GM21423 (cell line): ENCODE measurements around the gene PEAK3.

ENCODE experiments used
- ATAC-seq: cut with Tn5 transposase; IDR thresholded peaks from one replicate; pipeline ENCODE4 v1.9.1; 2021; ENCODE audit warnings: mild to moderate bottlenecking, moderate library complexity; ENCODE audit not compliant: unreplicated experiment

The PEAK3 gene

DNA sequence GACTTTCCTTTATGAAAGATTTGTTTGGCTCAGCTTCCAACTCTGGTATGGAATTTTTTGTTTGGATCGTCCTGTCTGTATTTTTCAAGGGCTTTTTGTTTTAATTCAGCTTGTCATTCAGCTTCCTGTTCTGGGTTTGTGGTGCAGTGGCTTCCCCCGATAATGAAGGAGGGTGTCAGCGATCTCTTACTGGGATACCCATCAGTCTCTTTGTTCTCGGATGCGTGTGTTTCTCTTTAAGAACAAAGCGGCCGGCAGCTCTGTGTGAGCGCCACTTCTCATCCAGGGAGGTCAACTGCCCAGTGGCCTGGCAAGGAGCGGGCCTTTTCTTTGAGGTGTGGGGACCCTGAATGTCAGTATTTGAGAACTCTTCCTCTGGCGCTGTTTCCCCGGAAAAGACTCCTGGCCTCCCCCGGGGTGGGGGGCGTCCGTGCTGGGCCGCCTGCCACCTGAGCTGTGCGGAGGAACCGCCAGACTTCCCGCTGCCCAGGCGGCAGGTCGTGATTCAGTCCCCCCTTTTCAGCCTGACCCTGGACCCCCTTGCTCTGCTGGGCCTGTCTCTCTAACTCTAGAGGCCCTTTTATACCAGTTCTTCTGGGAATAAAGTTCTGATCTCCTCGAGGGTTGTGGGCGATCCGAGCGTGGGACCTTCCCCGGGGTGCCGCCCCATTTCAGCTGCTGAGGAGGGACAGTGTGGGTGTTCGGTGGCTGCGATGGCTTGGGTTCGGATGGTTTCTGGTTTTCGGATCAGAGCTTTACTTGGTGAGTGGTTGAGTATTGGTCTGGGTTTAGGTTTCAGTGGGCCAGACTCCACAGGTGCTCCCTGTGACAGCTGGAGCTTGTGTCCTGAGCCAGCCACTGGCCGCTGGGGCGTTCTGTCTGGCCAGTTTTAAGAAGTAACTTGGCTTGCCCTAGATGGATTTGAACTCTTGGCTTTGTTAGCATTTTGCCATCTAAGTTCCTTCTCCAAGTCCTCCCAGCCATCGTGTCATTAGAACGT is 41.9 kb downstream of the PEAK3 start:
- no peak for ATAC-seq

DNA sequence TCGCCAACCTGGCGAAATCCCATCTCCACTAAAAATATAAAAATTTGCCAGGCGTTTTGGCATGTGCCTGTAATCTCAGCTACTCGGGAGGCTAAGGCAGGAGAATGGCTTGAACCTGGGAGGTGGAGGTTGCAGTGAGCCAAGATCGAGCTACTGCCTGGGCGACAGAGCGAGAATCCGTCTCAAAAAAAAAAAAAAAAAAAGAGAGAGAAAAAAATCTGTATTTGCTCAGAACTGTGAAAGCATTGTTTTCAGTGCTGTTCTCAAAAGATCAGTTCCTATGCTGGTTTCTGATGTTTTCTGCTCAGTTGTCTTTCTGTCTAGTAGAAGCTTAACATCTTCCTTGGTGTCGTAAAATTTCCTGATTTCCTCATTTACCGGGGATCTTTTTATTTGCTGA is 42.8 kb downstream of the PEAK3 start:
- no peak for ATAC-seq

DNA sequence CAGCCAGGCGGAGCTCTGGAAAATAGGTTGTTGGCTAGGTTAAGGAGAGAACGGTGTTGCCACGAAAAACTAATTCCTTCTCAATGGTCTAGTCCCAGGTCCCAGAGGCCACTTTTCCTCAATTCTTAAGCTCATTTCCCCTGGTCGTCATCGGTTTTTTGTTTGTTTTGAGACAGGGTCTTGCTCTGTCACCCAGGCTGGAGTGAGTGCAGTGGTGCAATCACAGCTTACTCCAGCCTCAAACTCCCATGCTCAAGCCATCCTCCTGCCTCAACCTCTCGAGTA is 44.2 kb downstream of the PEAK3 start:
- no peak for ATAC-seq

DNA sequence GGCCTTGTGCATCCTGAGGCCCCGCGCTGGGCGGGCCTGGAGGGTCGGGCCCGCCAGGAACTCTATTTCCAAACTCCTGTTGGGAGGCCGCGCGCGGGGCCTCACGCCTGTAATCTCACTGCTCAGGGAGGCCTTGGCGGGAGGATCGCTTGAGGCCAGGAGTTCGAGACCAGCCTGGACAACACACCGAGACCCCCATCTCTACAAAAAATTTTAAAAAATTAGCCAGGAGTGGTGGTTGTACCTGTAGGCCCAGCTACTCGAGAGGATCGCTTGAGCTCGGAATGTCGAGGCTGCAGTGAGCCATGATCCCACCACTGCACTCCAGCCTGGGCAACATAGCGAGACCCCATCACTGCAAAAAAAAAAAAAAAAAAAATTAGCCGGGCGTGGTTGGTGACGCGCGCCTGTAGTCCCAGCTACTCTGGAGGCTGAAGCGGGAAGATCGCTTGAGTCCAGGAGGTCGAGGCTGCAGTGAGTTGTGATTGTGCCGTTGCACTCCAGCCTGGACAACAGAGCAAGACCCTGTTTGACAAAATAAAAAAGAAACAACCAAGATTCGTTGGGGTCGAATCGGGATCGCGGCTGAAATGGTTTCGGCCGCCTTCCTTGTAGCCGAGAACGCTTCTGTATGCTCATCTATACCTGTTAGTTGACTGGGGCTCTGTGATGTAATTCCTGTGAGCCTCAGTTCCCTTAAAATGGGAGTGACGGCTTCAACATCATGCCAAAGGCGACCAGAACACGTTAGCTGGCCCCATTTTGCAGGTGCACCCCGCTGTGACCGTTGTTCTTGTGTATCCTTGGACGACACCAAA is 44.7 kb downstream of the PEAK3 start:
- ATAC-seq, result no peak

DNA sequence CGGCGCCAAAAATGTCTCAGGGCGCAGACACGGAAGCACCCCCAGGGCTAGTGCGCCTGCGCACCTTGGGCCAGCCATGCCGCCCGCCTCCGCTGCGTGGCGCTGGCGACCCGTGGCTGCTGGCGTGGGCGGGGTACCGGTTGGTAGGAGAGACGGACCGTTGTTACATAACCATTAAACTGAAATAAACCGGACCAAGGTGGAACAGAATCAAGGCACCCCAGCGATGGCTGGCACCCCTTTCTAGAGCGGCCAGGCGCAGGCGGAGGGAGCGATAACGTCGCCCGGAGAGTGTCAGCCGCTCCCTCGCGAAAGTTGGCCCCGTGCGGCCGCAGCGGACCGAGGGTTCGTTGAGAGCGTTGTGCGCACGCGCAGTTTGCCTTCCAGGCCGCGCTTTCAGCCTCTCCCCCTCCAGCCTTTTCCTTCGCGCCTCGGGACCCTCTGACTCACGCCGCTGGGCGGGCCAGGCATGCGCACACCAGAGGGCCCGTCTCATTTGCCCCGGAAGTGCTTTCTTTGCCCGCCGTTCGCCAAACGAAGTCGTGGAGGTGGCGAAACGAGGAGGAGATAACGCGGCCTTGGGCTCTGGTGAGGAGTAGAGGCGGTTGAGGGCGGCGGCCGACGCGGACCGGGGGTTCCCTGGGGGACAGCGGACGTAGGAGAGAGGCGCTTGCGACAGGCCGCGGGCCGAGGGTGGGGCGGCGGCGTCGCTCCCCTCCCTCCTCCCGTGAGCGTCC is 45.5 kb downstream of the PEAK3 start, which contains the start of the genes PLEKHJ1 and SF3A2:
Gene PLEKHJ1 (minus strand): TSS at position 16 of the 737 bp plus-strand sequence. CDS start 81 bp downstream, outside the sequence.
Gene SF3A2 (plus strand): TSS at position 511 of the 737 bp plus-strand sequence. CDS start 6,595 bp downstream, outside the sequence.
- ATAC-seq, result peak; percentile 62

DNA sequence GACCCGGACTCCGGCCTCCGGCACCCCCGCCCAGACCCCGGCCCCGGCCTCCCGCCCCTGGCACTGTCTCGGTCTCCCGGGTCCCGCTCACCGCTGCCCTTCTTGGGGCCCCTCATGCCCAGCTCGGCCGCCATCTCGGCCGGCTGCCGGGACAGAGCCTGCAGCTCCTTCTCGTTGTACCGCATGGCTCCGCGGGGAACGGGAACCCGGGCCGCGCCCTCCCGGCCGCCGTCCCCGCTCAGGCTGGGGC is 46.0 kb downstream of the PEAK3 start:
- no peak for ATAC-seq

DNA sequence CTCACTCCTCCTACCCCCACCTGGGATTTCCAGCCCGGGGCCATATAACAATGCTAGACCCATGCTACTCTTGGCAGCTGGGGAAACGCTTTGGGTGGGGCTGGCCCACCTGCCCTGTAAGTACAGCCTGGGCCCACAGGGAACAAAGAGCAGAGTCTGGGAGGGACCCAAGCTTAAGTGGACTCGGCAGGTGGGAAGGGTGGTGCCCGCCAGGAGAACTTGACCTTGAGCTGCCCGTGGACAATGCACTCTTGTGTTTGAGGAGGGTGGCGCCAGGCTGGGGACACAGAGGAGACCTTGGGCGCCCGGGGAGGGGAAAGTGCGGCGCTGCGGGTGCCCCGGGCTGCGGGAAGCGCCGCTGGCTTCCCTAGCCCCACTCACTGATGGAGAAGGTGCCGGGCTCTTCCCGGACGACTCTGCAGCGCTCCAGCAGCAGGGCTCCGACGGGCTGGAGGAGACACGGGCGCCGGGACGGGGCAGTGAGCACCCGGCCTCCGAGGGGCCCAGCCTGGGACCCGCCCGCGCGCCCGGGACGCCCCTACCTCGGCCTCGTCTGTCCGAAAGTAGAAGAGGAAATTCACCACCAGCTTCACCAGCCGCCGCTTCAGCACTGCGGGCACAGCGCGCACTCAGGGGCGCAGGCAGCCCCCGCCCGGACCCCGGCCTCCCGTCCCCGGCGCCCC is 46.5 kb downstream of the PEAK3 start:
- peak; percentile 5 for ATAC-seq

DNA sequence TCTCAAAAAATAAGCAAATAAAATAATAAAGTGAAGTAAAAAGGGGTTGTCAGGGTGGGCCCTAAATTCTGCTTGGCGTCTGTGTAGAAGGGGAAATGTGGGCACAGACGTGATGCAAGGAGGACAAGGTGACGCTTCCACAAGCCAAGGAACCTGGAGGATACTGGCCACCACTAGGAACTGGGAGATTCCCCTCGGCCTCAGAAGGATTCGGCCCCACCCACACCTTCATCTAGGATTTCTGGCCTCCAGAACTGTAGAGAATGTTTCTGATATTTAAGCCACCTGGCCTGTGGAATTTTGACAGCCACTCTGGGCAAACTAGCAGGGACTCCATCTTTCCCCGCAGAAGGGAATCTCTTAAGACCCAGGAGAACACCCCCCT is 47.0 kb downstream of the PEAK3 start:
- no peak for ATAC-seq

DNA sequence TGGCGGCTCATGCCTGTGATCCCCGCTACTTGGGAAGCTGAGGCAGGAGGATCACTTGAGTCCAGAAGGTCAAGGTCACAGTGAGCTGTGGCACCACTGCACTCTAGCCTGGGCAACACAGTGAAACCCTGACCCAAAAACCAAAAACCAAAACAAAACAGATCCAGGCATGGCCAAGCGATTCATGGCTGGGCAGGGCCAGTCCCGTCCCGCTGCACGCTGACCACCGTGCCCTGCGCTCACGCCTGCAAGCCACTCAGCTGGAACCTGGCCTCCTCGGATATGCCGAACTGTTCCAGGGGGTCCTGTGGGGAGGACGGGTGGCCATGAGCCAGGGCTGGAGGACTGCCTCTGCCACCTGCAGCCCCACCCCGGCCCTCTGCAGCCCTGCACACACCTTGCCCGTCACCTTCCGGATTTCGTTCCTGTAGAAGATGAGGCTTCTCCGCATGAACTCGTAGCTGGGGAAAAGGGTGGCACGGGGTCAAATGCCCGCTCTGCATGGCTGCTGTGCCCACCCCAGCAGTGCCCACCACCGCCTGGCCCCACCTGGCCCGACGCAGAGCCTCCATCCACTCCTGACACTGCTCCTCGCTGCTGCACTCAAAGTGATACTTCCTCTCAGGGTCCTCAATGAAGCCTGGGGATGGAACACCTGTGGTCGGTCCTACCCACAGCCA is 48.2 kb downstream of the PEAK3 start:
- ATAC-seq, result no peak

DNA sequence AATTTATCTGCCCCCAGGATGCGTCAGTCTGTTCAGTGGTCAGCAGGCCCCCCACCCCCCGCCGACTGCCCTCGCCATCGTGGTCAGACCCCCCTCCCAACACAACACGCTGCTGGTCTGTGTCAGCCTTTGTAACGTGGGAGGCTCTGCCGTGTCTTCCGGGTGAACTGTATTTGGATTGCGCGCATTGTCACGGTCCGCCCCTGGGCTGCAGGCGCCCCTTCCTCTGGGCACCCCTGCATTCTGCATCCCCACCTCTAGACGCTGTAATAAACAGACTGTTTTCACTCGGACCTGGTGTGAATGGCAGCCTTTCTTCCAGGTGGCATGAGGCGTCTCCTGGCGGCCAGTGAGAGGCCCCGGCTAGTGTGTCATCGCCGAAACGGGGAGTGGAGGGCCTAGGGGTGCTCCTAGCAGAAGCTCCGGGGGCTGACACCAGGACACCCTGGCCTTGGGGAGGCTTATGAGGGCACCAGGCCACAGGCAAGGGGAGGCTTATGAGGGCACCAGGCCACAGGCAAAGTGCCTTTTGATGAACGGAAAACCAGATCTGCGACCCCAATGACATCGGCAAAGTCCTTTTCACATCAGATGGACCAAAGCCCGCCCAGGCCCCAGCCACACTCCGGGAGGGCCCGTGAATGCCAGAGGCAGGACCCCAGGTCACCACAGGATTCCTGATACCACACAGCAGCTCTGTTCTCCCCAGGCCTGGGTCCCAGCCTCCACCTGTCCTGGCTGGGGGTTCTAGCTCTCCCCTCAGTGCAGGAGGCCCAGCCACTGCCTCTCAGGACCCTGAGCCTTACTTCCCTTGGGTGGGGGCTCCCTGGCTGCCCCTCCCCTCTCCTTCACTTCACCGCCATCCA is 49.5 kb downstream of the PEAK3 start:
- ATAC-seq, result no peak

DNA sequence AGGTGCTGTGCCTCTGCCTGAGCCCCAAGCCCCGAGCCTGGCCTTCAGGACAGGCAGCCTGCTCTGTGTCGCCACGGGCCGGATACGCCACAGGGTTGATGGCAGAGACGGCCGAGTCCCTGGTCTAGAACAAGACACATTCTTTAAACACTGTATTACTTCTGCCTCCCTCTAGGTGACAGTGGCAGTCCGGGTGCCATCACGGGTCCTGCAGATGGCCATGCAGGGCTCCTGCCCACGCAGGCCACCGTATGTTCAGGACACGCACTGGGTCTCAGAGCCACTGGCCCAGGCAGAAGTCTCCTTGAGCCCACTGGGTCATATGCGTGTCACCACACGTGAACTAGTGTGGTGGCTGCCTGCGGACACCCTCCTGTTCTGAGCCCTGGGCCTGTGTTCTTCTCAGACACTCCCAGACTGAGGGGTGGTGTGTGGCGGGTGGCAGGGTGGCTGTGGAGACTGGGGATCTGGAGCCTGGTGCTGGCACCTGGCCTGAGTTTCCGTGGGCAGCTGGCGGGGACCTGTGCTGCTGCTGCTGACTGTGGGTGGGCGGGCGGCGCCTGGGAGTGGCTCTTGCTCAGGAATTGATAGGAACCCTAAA is 50.3 kb downstream of the PEAK3 start:
- no peak for ATAC-seq

DNA sequence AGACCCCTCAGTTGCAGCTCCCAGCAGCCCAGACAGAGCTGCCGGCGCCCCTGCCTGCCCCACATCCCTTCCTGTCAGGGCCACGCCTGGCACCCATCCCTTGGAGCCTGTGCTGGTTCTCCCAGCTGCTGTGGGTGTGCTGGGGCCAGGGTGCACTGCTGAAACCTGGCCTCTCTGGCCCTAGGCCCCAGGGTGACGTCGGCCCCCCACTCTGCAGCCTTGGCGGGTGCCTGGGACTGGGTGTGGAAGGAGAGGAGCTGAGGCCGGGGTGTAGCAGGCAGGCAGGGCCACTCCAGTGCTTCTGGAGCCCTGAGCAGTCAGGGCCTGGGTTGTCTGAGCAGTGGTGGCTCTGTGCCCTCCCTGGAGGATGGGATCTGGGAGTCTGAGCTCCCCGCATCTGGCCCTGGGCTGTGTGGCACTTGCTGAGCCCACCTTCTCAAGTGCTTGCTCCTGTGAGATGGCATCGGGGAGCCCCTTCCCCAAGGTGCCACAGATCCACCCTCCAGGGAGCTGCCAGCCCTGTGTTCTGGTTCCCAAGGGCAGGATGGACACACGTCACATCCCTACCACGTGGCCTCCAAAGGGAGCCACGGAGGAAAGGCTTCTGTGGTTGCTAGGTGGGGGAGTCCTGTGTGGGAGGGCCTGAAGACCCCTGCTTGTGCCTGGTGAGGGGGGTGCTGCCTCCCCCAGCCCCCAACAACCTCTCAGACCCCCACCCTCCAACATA is 51.0 kb downstream of the PEAK3 start:
- ATAC-seq, result no peak

DNA sequence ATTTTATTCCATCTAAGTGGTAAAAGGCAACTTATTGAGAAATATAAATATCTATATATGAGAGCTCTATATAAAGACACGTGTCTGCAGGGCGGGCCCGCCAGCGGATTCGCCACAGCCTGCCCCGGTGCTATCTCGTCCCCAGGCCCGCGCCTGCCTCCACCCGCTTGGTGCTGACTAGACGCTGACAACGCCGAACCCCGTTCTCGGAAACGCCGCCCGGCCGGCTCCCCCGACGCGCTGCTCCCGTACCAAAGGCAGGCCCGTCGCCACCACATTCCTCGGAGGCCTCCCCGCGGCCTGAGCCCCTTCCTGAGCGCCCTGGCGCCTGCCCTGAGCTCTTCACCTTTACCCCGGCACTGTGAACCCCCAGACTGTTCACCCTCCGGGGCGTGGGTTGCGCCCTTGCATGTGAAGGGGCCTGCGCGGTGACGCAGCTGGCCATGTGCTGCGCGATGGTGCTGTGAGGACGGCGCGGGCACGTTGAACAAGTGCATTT is 51.9 kb downstream of the PEAK3 start:
- no peak for ATAC-seq

DNA sequence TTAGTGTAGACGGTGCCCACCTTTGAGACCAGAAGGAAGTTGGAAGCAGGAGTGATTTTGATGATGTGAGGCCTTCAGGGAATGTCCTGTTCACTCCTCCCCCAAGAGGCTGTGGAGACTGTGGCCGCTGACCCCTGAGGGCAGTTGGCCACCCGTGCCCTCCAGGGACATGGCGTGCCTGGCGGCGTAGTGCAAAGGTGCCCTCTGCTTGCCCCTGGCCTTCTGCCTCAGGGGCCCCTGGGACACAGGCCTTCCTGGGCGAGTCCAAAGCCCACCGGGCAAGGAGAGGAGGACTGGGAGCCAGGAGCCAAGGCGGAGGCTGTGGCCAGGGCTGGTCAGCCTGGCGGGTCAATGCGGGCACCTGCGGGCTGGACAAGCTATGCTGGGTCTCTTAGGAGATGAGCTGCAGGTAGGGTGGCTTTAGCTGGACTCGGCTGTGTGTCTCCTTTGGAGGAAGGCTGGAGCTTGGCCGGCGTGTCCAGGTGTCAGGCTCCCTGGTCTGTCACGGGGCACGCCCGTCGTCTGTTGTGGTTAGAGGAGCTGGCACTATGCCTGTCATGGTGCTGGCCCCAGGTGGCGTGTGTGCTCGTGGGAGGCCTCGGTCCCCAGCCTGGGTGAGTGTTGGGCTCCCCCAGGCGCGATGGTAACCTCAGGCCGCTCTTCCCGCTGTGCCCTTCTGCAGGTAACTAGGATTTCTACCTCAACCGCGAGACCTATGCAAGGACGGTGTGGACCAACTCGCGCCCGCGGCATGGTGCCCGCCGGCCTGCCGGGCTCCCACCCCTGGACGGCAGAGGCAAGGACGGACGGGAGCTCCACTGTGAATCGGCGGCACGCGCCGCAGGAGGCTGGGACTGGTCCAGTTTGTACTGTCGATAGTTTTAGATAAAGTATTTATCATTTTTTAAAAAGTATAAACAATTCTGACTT is 52.6 kb downstream of the PEAK3 start:
- ATAC-seq, result no peak

DNA sequence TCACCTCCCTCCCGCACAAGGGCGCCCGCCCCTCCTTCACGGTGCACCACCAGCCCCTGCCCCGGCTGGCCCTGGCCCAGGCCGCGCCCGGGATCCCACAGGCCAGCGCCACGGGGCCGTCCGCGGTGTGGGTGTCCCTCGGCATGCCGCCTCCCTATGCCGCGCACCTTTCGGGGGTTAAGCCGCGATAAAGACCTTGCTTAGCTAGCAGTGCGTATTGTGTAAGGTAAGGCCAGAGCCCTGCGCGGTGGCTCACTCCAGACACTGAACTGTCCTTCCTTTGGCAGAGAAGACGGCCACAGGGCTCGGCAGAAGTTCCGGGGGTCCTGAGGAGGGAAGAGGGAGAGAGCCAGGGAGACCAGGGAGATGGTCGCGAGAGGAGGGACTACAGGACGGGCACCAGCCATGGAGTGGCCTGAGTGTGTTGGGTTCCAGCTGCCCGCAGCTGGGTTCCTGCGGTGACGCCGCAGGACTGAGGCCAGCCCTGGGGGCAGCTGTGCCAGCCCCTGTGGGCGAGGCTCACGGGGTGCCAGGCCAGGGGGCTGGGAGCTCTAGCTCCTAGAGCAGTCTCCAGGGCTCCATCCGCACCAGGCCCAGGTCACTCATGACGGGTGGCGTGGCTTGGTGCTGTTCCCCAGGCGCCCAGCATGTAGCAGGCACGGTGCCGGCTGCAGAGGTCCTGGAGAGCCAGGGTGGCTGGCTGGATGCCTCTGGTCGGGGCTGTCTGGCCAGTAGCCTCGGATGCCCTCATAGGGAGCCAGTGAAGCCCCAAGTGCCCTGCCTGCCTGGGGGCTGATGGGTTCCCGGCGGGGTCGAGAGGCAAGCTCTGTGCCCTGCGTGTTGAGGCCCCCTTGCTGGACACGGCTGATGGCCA is 53.6 kb downstream of the PEAK3 start:
- no peak for ATAC-seq
